Stimulated activated CD8-positive, alpha-beta memory T cell treated with anti-CD3 and anti-CD28 coated beads, Interleukin-7, amount 100 ng/mL, for 1 hour (primary cell): ENCODE measurements around the gene HOXA4.

ENCODE experiments used
- DNase-seq, 2 donors: peaks; one replicate each; pipeline ENCODE4 v3.0.0-alpha.2; 2020; ENCODE audit warnings: low read depth in 2 of 2

HOXA4 gene

GRCh38 chr7:27105301-27106031 lies 25.1 kb downstream of the HOXA4 start:
- no peak for DNase-seq

GRCh38 chr7:27104341-27105058 lies 26.1 kb downstream of the HOXA4 start:
- DNase-seq = no peak

- DNase-seq = no peak
Measured at GRCh38 chr7:27103489-27104226, 26.9 kb downstream of the HOXA4 start.

- no peak for DNase-seq
Measured at GRCh38 chr7:27102581-27103442, 27.7 kb downstream of the HOXA4 start, which contains the start of gene HOXA2. Gene HOXA2, minus strand, starts transcription at chr7:27102683. Its CDS starts 183 bp downstream, at chr7:27102500.

GRCh38 chr7:27101957-27102580 lies 28.5 kb downstream of the HOXA4 start:
- no peak for DNase-seq

GRCh38 chr7:27101171-27101956 lies 29.2 kb downstream of the HOXA4 start:
- DNase-seq = no peak

GRCh38 chr7:27100694-27101170 lies 29.8 kb downstream of the HOXA4 start:
- DNase-seq = no peak

- DNase-seq = no peak
Measured at GRCh38 chr7:27099453-27100370, 30.8 kb downstream of the HOXA4 start.

GRCh38 chr7:27098578-27099451 lies 31.7 kb downstream of the HOXA4 start:
- no peak for DNase-seq

GRCh38 chr7:27097686-27098577 lies 32.6 kb downstream of the HOXA4 start:
- DNase-seq = no peak

- DNase-seq = no peak
Measured at GRCh38 chr7:27096768-27097514, 33.6 kb downstream of the HOXA4 start.

- DNase-seq = peak; percentile 43 to 50
Measured at GRCh38 chr7:27095897-27096767, 34.4 kb downstream of the HOXA4 start, which contains the start of gene HOXA1. Gene HOXA1, minus strand, starts transcription at chr7:27096000. Its CDS starts 88 bp downstream, at chr7:27095912.

- no peak for DNase-seq
Measured at GRCh38 chr7:27095050-27095896, 35.3 kb downstream of the HOXA4 start.
